Iris pigment epithelial cell (primary cell): ENCODE results near the gene ADORA1.

ENCODE experiments used
- DNase-seq: peaks from one replicate; pipeline ENCODE4 v3.0.0-alpha.2; 2011; ENCODE audit warnings: low read depth

Gene ADORA1

GRCh38 chr1:203140743-203141520, 13.4 kb downstream of the ADORA1 start:
- no peak for DNase-seq

GRCh38 chr1:203142124-203142523, 14.6 kb downstream of the ADORA1 start:
- no peak for DNase-seq

- no peak for DNase-seq
Observed at GRCh38 chr1:203142684-203143408, 15.3 kb downstream of the ADORA1 start.

GRCh38 chr1:203143641-203144040, 16.1 kb downstream of the ADORA1 start:
- DNase-seq = no peak

DNA sequence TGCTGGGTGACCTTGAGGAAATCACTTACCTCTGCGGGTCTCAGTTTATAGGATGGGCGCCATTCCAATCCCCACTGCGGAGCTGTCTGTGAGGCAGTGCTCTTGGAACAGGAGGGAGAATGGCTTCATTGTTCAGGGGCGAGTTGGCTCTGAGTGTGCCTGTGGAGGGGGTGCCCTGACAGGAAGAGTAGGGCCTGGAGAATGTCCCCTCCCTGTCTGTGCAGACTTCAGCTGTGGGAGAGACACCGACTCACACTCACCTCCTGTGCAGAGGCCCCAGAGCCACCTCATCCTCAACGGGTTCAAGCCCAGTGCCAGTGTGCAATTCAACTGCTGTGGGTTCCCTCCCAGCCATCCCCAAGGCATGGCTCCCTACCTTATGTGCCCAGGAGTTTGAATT, 17.1 kb downstream of the ADORA1 start:
- no peak for DNase-seq

- DNase-seq = no peak
Observed at GRCh38 chr1:203145321-203146041, 18.0 kb downstream of the ADORA1 start.

GRCh38 chr1:203146042-203146369, 18.5 kb downstream of the ADORA1 start:
- DNase-seq = no peak

DNA sequence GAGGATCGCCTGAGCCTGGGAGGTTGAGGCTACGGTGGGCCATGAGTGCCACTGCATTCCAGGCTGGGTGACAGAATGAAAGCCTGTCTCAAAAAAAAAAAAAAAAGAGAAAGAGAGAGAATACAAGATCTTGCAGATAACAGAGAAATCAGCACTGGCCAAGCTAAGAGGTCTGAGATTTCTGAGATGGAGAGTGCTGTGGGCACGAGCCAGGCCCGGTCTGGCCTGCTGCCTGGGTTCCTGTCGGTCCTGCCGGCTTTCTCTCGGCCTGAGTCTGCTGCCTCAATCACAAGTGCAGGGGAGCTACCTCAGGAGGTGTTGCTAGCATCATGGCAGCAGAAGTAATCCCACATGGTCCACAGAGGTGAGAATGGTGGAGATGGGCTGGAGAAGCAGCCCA, 19.0 kb downstream of the ADORA1 start:
- DNase-seq = no peak

GRCh38 chr1:203147376-203147775, 19.9 kb downstream of the ADORA1 start:
- DNase-seq = no peak

DNA sequence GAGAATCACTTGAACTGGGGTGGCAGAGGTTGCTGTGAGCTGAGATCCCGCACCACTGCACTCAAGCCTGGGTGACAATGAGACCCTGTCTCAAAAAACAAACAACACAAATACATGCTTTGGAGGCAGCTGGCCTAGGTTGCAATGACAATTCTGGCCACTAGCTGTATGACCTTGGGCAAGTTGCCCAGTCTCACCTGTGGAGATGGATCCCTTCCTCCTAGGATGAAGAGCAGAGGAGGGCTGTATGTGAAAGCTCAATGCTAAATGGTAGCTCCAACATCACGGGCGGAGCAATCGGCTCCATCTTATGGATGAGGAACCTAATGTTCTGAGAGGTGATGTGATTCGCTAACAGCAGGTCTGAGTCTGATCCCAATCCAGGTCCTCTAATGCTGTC, 20.6 kb downstream of the ADORA1 start:
- no peak for DNase-seq

DNA sequence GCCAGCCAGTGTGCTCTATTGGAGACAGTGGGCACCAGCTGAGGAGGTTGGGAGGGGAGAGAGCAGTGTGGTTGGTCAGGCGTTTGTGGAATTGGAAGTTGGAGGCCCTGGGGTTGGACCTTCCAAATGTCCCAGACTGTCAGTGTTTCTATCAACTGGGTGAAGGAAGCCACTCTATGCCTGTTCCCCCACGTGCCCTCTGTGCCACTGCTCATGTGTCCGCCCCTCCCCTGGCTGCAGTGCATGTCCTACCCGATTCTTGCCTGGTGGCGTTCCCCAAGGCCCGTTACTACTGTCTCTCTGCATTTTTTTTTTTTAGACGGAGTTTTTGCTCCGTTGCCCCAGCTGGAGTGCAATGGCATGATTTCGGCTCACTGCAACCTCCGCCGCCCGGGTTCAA, 21.1 kb downstream of the ADORA1 start:
- no peak for DNase-seq

DNA sequence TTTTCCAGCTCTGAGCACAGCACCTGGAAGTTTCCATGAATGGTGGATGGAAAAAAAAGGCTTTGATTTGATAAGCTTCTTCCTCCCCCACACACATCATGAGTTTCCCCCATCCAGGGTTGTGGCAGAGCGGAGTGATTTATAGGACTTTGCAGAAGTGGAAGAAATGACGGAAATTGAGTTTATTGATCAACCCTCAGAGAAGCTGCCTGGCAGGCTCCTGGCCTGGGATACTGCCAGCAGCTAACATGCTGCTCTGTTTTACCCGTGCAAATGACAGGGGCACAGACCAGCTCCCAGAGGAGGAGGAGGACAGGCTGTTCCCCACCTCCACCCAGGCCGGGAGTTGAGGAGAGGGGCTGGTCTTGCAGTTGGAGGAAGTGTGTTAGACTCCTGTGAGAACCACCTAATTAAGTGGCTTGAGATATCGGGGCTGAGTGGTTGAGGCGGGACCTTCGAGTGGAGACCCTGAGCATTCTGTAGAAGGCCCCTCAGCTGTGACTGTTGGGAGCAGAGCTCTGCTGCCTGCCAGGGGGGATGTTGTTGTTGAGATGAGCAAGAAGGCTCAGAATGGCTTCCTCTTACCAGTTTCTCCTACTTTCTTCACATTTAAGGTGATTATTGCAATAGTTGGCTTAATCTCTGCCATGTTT, 21.8 kb downstream of the ADORA1 start:
- no peak for DNase-seq

GRCh38 chr1:203150511-203151297, 23.2 kb downstream of the ADORA1 start:
- no peak for DNase-seq

GRCh38 chr1:203151362-203152157, 24.0 kb downstream of the ADORA1 start:
- DNase-seq = no peak

DNA sequence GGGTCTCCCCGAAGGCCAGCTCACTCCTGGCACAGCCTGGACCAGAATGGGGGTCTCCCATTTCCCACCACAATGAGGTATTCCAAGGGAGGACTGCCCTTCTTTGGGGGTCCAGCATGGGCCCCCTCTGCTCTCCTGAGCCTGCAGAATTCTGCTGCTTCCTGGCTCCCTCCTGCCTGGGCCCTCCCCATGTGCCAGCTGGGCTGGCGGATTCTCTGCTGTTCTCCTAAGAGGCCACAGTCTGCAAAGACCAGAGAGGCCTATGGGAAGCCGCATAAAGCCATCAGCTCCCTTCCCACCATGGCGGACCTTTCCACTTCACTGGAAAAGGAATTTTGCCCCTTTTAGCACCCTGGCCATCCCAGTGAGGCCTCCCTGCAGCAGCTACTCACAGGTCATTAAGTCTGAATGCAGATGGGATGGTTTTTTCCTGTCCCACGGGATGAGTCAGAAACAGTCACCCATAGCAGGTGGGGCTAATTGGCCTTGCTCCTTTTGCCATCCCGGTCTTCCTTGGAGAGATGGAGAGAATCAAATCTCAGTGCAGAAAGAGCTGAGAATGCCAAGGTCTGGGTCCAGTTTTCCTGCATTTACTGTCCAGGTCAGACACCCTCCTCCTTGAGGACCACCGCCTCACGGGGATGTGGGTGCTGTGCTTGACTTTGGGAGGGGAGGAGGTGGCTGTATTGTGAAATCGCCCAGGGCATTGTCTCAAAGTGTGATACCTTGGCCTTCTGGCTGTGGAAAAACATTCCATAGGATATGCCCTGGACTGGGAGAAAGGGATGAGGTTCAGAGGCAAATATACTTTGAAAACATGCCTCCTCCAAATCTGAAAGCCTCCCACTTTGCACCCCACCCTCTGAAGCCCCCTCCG, 24.9 kb downstream of the ADORA1 start:
- peak; percentile 45 for DNase-seq

DNA sequence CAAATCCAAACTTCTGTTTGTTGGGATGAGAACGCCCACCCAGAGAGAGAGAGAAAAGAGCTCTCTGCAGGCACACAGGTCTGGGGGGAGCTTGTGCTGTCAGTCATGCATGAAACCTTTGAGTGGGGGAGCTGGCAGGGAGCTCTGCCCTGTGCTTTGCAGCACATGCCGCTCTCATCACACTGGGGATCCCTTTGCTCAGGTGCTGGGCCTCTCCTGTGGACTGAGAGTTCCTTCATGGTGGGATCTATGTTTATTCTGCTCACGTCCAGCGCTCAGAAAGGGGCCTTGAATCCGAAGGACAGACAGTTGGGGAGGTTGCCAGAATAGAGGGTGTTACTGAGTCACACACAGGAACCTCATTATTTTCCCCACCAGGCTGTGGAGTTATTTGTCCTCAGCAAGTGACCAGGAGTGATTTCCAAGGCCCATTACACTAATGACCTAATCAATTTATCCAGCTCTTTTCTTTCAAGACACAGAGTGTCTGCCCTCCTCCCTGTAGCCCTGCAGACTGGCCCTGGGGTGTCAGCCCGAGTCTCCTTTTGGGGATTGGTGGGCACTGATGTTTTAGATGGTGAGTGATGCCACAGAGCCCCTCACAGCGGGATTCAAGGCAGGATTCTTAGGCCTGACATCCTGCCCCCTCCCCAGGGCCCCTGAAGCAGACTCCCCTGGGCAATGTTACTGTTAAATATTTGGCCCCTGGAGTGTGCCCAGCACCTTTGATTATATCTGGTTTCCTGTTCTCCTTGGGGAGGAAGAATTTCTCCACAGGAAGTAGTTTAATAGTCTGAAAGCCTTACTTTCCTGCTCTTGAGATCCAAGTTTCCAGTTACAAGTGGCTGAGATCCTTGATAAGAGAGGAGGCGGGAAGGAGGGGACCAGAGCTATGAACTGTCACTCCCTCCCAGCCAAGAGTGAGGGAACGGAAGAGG, 25.8 kb downstream of the ADORA1 start:
- peak; percentile 33 for DNase-seq

DNA sequence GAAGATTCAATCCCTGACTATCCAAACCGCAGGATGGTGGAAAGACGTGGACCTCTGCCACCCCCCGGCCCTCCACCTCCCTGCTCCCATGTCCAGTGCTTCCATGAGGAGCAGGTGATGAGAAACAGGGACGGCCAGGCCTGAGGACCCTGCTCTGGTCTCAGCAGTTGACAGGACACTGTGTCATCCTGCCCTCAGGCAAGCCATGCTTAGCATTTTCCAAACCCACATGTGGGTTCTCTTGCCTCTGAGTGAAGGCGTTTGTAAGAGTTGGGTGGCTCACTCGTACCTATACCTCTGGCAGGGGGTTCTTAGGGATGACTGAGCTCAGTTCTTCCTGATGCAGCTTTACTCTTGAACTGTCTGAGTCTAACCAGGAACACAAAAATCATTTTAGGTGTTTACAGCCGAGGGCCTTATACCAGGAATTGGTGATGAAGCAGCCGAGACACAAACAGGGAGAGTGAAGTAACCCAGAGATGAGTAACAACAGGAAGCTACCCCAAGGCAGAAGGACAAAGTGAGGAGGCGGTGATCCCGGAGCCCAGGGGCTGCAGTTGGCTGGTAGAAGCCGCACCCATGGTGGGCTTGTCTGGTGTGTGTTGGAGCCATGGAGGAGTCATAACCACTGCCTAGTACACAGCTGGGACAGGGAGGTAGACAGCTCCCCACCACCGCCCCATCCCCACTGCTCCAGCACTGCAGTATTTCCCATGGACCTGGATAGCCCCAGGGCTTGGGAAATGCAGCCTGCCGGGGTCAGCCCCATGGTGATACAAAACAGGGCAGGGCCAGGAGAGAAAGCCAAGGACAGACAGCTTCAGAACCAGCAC, 26.7 kb downstream of the ADORA1 start:
- peak; percentile 83 for DNase-seq

- no peak for DNase-seq
Observed at GRCh38 chr1:203156280-203156679, 28.8 kb downstream of the ADORA1 start.
